GM21717 (cell line): ENCODE measurements around the gene OBP2A.
"Not testable (repeated sequence)": the region's sequence is repeated elsewhere in the genome, so short reads cannot be mapped to it uniquely, and the experiment has no call there.

Experiments
- ATAC-seq: cut with Tn5 transposase; IDR thresholded peaks from one replicate; pipeline ENCODE4 v1.9.1; 2021; ENCODE audit warnings: mild to moderate bottlenecking, moderate library complexity; ENCODE audit not compliant: unreplicated experiment

The OBP2A gene, protein sequence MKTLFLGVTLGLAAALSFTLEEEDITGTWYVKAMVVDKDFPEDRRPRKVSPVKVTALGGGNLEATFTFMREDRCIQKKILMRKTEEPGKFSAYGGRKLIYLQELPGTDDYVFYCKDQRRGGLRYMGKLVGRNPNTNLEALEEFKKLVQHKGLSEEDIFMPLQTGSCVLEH

GRCh38 chr9:135545646-135546176 lies at the start of gene OBP2A:
Gene OBP2A, plus strand, starts transcription at chr9:135546126. Its CDS starts 55 bp downstream, at chr9:135546181.
- ATAC-seq = not testable (repeated sequence)

- no peak for ATAC-seq
These were observed 47.4 kb upstream of the OBP2A start for GRCh38 chr9:135498381-135499126.

GRCh38 chr9:135499326-135500070 lies 46.4 kb upstream of the OBP2A start:
- peak; percentile 51 for ATAC-seq

- ATAC-seq = no peak
These were observed 45.8 kb upstream of the OBP2A start for GRCh38 chr9:135500071-135500524.

- peak; percentile 80 for ATAC-seq
These were observed 45.2 kb upstream of the OBP2A start, which contains the start of gene MRPS2 for GRCh38 chr9:135500525-135501260. Gene MRPS2, plus strand, starts transcription at chr9:135500682. Its CDS starts 29 bp downstream, at chr9:135500711.

- ATAC-seq = no peak
These were observed 44.4 kb upstream of the OBP2A start for GRCh38 chr9:135501261-135502167.

DNA sequence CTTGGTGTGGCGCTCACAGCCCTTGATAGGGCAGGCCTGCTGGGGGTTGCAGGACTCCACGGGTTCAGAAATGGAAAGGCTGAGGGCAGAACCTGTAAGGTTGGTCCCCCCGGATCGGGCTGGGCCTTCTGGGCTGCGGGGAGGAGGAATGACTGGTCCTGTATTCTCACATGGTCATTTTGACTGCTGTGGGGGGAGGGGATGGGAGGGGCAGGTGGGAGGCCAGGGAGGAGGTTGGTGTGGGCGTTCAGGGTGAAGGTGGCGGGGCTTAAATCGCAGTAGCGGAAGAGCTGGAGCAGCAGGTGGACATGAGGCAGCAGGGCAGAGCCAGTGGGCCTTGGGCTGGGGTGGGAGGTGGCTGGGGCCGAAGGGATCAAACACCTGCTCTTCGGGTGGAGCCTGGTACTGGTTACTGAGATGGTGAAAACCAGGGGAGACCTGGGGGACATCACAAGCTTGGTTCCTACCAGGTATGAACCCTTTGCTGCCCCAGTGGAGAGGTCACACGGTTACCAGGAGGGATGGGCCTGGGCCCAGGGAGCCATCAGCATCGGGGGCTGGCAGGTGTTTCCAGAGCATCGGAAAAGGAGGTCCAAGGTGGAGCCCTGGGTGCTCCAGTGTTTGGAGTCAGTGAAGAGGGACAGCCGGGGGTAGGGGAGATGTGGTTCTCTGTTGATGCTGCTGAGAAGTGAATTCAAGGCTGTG lies 43.6 kb upstream of the OBP2A start:
- ATAC-seq = no peak

- ATAC-seq = no peak
These were observed 43.0 kb upstream of the OBP2A start for GRCh38 chr9:135502873-135503321.

DNA sequence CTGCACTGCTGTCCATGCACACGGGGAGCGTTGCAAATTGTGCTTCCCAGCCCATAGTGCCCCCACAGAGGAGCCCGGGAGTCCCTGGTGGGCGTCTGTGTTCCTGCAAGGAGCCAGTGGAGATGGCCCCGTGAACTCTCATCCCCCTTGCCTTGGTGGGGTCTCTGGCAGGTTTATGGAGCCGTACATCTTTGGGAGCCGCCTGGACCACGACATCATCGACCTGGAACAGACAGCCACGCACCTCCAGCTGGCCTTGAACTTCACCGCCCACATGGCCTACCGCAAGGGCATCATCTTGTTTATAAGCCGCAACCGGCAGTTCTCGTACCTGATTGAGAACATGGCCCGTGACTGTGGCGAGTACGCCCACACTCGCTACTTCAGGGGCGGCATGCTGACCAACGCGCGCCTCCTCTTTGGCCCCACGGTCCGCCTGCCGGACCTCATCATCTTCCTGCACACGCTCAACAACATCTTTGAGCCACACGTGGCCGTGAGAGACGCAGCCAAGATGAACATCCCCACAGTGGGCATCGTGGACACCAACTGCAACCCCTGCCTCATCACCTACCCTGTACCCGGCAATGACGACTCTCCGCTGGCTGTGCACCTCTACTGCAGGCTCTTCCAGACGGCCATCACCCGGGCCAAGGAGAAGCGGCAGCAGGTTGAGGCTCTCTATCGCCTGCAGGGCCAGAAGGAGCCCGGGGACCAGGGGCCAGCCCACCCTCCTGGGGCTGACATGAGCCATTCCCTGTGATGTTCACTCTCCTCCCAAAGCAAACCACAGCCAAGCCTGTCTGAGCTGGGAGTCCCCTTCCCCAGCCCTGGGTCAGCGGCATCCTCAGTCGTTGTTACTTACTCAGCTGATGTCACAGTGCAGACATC lies 42.3 kb upstream of the OBP2A start:
- no peak for ATAC-seq

DNA sequence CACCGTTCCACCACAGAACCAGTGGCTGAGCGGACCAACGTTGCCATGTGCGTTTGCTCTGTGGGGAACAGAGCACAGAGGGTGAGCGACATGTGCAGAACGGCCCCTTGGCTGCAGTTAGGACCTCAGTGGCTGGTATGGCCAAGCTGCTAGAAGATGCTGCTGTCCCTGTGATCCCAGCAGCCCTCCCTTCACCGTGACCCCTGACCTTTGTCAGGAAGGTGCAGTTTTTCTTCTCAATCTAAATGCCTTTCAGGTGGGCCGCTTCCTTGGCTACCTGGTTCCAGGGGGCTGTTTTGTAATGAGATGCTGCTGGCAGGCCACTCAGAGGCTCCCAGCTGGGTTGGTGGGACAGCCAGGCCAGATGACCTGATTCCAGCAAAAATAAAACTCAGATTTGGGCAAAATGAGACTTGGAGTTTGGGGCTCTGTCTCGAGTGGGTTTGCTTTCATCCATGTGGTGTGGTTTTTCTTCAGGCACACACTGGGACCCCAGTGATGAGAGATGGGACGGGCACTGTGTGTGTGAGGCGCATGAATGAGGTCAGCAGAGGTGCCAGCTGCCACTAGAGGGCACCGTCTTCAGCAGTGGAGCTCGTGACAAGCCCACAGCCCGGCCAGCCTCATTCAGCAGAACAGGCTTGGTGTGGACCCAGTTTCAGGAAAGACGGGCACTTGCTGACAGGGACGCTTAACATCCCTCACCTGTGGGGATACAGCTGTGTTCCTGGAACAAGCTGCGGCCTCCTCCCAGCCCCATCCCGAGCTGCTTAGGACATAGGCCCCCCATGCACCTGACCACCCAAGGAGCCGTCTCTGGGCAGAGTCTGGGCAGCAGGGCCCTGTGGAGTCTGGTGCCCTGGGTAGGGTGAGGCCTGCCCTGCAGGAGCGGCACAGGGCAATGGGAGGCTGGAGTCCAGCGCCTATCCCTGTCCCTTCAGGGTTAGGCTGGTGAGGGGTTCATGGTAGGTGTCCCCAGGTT lies 41.4 kb upstream of the OBP2A start:
- no peak for ATAC-seq

DNA sequence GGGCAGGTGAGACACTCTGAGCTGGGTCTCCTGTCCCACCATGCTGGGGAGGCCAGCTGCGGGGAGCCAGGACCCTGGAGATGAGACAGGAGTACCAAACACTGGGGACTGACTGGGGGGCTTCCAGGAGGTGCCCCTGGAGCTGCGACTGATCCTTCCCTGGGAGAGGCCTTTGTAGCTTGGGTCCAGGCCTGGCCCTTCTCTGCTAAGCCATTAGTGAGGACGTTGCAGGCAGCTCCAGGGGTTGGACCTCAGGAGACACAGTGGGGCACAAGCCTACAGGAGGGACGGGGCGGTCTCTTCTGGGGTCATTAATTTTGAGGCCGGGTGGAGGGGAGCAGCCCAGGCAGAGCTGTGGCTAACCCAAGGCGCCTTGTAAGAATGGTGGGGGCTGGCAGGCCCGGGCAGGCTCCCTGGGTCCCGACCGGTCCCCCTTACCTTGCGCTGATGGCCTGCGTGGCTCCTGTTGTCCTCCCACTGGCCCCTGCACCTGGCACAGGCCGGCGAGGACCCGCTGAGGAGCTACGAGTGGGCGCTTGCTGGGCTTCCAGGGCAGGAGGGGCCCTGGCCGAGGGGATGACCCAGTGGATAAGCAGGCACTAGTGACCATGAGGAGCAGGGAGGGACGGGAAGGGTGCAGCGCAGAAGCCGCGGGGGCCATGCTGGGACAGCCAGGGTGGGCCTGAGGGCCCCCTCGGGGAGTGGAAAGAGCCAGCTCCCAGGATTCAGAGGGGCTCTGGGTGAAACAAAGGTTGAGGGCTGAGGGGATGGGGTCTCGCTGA lies 40.3 kb upstream of the OBP2A start:
- no peak for ATAC-seq

GRCh38 chr9:135506327-135507103 lies 39.4 kb upstream of the OBP2A start:
- no peak for ATAC-seq

DNA sequence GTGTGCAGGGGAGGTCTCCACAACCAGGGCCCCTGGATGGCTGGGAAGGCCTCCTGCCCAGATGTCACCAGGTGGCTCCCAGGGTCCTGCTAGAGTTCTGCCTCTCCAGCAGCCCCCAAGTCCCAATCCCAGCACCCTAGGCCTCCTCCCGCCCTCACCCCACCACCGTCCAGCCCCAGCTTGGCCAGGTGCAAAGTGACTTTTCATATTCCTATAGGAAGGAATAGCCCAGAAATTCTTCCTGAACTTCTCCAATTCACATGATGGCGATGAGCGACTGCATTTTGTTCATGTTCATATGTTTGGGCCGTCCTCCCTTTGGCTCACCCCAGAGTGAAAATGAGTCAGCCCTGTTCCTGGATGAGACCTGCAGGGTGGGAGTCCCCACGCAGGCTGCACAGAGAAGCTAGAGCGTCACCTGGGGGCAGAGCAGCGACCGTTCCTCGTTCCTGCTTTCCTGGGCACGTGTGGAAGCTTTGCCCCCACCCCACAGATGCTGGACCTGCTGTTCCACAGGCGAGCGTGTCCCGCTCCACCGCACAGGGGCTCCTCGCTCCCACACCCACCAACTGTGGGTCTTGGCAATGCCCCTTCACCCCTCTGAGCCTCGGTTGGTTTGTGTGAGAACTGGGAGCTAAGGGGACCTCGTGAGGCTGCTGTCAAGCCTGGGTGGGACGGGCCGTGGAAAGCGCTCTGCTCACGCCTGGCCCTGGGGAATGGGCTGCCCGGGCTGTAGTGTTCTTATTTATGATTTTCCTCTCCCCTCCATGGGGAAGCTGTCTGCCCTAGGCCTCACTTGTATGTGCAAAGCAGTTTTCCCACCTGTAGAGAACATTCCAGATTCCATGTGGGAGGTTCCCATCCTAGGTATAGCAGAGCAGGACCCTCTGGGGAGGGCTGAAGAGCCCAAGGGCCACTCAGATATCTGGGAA lies 38.6 kb upstream of the OBP2A start:
- ATAC-seq = no peak

DNA sequence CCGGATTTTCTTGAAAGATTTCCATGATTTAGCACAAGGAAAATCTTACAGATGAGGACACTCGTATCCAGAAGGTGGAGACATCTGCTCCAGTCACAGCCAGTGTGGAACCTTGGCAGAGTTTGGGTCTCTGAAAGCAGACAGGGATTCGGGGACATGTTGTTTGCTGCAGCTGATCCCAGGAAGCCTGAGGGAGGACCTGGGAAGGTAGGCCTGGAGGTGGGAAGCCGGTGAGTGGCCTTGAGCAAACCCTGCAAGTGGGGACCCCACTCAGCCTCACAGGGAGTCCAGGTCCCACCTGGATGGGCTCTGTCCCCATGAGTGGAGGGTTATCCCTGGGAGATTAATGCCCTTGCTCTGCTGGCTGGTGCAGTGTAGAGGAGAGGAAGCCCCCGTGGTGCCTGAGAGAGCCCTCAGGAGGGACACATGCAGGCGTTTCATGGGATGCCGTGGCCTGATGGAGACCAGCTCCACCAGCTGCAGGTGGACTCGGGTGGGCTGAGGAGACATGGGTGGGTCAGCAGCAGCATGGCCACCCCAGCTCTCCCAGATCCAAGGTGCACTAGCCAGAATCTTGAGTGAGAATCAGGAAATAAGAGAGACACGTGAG lies 37.6 kb upstream of the OBP2A start:
- no peak for ATAC-seq
